HG03469 (cell line): ENCODE results near the gene GMPPA.

Experiments
- ATAC-seq: cut with Tn5 transposase; IDR thresholded peaks from one replicate; pipeline ENCODE4 v1.9.1; 2021; ENCODE audit warnings: mild to moderate bottlenecking, moderate library complexity, moderate number of reproducible peaks; ENCODE audit not compliant: unreplicated experiment

Gene GMPPA

GRCh38 chr2:219553168-219553417 lies 54.4 kb downstream of the GMPPA start:
- ATAC-seq, result no peak

DNA sequence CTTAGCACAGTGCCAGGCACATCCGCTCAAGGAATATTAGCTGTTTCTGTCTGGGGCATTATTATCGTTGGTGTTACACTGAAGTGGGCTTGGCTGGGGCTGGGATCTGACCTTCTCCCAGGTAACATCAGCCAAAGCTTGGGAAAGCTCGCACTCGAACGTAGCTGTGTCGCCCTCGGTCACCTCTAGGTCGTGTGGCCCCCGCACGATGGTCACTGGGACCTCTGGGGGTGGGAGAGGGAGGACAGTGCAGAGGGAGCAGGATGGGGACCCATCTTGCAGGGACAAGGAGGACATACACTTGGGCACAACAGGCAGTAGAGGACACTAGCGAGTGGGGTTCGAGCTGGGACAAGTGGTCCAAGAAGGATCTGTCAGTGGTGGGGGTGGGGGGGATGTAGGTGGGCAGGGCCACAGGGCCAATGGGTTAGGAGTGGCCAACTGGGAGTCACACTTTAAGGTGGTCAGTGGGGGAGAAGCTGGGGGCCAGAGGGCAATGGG lies 54.8 kb downstream of the GMPPA start:
- ATAC-seq, result no peak

GRCh38 chr2:219554350-219554749 lies 55.7 kb downstream of the GMPPA start:
- ATAC-seq, result no peak

DNA sequence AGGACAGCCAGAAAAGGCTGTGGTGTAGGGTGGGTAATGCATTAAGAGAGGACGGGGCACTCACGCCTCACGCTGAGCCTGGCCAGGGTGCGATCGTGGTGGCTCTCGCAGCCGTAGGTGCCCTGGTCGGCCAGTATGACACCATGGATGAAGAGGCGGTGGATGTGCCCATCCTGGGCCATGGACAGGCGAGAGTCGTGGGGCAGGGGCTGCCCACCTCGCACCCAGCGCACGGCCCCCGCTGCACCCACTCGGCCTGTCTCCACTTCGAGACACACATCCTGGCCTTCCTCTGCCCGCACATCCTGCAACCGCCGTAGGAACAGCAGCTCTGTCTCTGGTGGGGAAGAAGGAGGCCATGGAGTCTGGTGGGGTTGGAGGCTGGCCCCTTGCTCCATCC lies 57.3 kb downstream of the GMPPA start:
- ATAC-seq, result no peak

DNA sequence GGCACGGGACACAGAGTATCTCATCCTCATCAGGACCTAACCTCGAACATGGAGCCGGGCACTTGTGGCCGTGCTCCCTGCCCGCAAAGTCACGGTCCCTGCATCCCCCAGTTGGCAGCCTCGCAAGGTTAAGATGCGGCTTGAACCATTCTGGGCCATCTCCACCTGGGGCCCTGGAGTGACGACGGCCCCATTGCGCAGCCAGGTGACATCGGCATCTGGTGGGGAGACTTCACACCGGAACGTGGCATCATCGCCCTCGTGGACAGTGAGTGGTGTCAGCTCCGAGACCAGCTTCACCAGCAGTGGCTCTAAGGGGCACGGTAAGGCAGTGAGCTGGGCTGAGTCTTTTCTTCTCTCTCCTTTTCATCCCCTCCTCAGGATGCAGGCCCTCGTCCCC lies 57.7 kb downstream of the GMPPA start:
- no peak for ATAC-seq
